HEK293 (cell line): ENCODE measurements around the gene PHF8.
A peak's percentile ranks its signal among the peaks of the same experiment; 100 is the strongest.

Experiments
- GLI4 ChIP-seq: fragments of 450-650 bp; formaldehyde crosslinking; IDR thresholded peaks from 2 replicates; pipeline ENCODE4 v1.5.1; 2016; ENCODE audit warnings: missing biosample characterization, missing genetic modification characterization
- KLF1 ChIP-seq: fragments of 450-650 bp; formaldehyde crosslinking; IDR thresholded peaks from 2 replicates; pipeline ENCODE4 v1.5.1; 2016; ENCODE audit warnings: missing biosample characterization, missing genetic modification characterization
- KLF16 ChIP-seq: fragments of 450-650 bp; formaldehyde crosslinking; IDR thresholded peaks from 2 replicates; pipeline ENCODE4 v1.5.1; 2017; ENCODE audit warnings: missing biosample characterization, missing genetic modification characterization
- MYNN ChIP-seq: fragments of 450-650 bp; formaldehyde crosslinking; IDR thresholded peaks from 2 replicates; pipeline ENCODE4 v1.5.1; 2016; ENCODE audit warnings: missing biosample characterization, missing genetic modification characterization, borderline replicate concordance
- OSR2 ChIP-seq: fragments of 450-650 bp; formaldehyde crosslinking; IDR thresholded peaks from 2 replicates; pipeline ENCODE4 v1.5.1; 2016; ENCODE audit warnings: missing biosample characterization, missing genetic modification characterization
- SP3 ChIP-seq: fragments of 450-650 bp; formaldehyde crosslinking; IDR thresholded peaks from 2 replicates; pipeline ENCODE4 v1.5.1; 2016; ENCODE audit warnings: missing biosample characterization, missing genetic modification characterization
- ZBTB17 ChIP-seq: fragments of 450-650 bp; formaldehyde crosslinking; IDR thresholded peaks from 2 replicates; pipeline ENCODE4 v1.5.1; 2016; ENCODE audit warnings: missing biosample characterization, missing genetic modification characterization
- ZBTB48 ChIP-seq: fragments of 450-650 bp; formaldehyde crosslinking; IDR thresholded peaks from 2 replicates; pipeline ENCODE4 v1.5.1; 2016; ENCODE audit warnings: missing biosample characterization, missing genetic modification characterization
- ZFP37 ChIP-seq: fragments of 450-650 bp; formaldehyde crosslinking; IDR thresholded peaks from 2 replicates; pipeline ENCODE4 v1.5.1; 2016; ENCODE audit warnings: missing biosample characterization, missing genetic modification characterization
- ZNF112 ChIP-seq: fragments of 450-650 bp; formaldehyde crosslinking; IDR thresholded peaks from 2 replicates; pipeline ENCODE4 v1.5.0; 2017; ENCODE audit warnings: missing biosample characterization, missing genetic modification characterization
- ZNF140 ChIP-seq: fragments of 450-650 bp; formaldehyde crosslinking; IDR thresholded peaks from 2 replicates; pipeline ENCODE4 v1.5.1; 2016; ENCODE audit warnings: missing biosample characterization, missing genetic modification characterization
- ZNF2 ChIP-seq: fragments of 450-650 bp; formaldehyde crosslinking; IDR thresholded peaks from 2 replicates; pipeline ENCODE4 v1.5.1; 2016; ENCODE audit warnings: missing biosample characterization, missing genetic modification characterization
- ZNF223 ChIP-seq: fragments of 450-650 bp; formaldehyde crosslinking; IDR thresholded peaks from 2 replicates; pipeline ENCODE4 v1.5.1; 2016; ENCODE audit warnings: missing biosample characterization, missing genetic modification characterization
- ZNF23 ChIP-seq: fragments of 450-650 bp; formaldehyde crosslinking; IDR thresholded peaks from 2 replicates; pipeline ENCODE4 v1.5.1; 2016; ENCODE audit warnings: missing biosample characterization, missing genetic modification characterization, borderline replicate concordance
- ZNF24 ChIP-seq: fragments of 450-650 bp; formaldehyde crosslinking; IDR thresholded peaks from 2 replicates; pipeline ENCODE4 v1.5.1; 2016; ENCODE audit warnings: missing biosample characterization, missing genetic modification characterization
- ZNF335 ChIP-seq: fragments of 450-650 bp; formaldehyde crosslinking; conservative IDR thresholded peaks from 2 replicates; pipeline ENCODE4 v1.5.1; 2016; ENCODE audit warnings: missing biosample characterization, missing genetic modification characterization
- ZNF423 ChIP-seq: fragments of 450-650 bp; formaldehyde crosslinking; IDR thresholded peaks from 2 replicates; pipeline ENCODE4 v1.5.1; 2016; ENCODE audit warnings: missing biosample characterization, missing genetic modification characterization
- ZNF555 ChIP-seq: fragments of 450-650 bp; formaldehyde crosslinking; conservative IDR thresholded peaks from 2 replicates; pipeline ENCODE4 v1.5.1; 2017; ENCODE audit warnings: missing biosample characterization, mild to moderate bottlenecking, missing genetic modification characterization, inconsistent platforms
- ZNF629 ChIP-seq: fragments of 450-650 bp; formaldehyde crosslinking; IDR thresholded peaks from 2 replicates; pipeline ENCODE4 v1.5.1; 2017; ENCODE audit warnings: missing biosample characterization, missing genetic modification characterization
- ZNF658 ChIP-seq: fragments of 450-650 bp; formaldehyde crosslinking; IDR thresholded peaks from 2 replicates; pipeline ENCODE4; 2016; ENCODE audit warnings: missing biosample characterization, missing genetic modification characterization
- ZNF677 ChIP-seq: fragments of 450-650 bp; IDR thresholded peaks from 2 replicates; pipeline ENCODE4 v1.5.0; 2018; ENCODE audit warnings: missing biosample characterization, mild to moderate bottlenecking, missing genetic modification characterization, moderate library complexity
- ZNF791 ChIP-seq: fragments of 450-650 bp; formaldehyde crosslinking; IDR thresholded peaks from 2 replicates; pipeline ENCODE4 v1.5.1; 2016; ENCODE audit warnings: missing biosample characterization, missing genetic modification characterization
- ZSCAN23 ChIP-seq: fragments of 450-650 bp; formaldehyde crosslinking; IDR thresholded peaks from 2 replicates; pipeline ENCODE4 v1.5.1; 2016; ENCODE audit warnings: missing biosample characterization, missing genetic modification characterization
- TF ChIP-seq, protein P1 (sequence below): fragments of 450-650 bp; formaldehyde crosslinking; IDR thresholded peaks from 2 replicates; pipeline ENCODE4; 2016; ENCODE audit warnings: missing biosample characterization, missing genetic modification characterization
- TF ChIP-seq, protein P2 (sequence below): fragments of 450-650 bp; formaldehyde crosslinking; IDR thresholded peaks from 2 replicates; pipeline ENCODE4 v1.5.1; 2016; ENCODE audit warnings: missing biosample characterization, missing genetic modification characterization
- TF ChIP-seq, protein P3 (sequence below): fragments of 450-650 bp; formaldehyde crosslinking; IDR thresholded peaks from 2 replicates; pipeline ENCODE4 v1.5.1; 2016; ENCODE audit warnings: missing biosample characterization, missing genetic modification characterization
- TF ChIP-seq, protein P4 (sequence below): fragments of 450-650 bp; formaldehyde crosslinking; IDR thresholded peaks from 2 replicates; pipeline ENCODE4 v1.5.0; 2017; ENCODE audit warnings: missing biosample characterization, missing genetic modification characterization, borderline replicate concordance
- TF ChIP-seq, protein P5 (sequence below): fragments of 450-650 bp; formaldehyde crosslinking; IDR thresholded peaks from 2 replicates; pipeline ENCODE4 v1.5.1; 2016; ENCODE audit warnings: missing biosample characterization, missing genetic modification characterization
- TF ChIP-seq, protein P6 (sequence below): fragments of 450-650 bp; formaldehyde crosslinking; IDR thresholded peaks from 2 replicates; pipeline ENCODE4 v1.5.1; 2016; ENCODE audit warnings: missing biosample characterization, missing genetic modification characterization

The PHF8 gene

DNA sequence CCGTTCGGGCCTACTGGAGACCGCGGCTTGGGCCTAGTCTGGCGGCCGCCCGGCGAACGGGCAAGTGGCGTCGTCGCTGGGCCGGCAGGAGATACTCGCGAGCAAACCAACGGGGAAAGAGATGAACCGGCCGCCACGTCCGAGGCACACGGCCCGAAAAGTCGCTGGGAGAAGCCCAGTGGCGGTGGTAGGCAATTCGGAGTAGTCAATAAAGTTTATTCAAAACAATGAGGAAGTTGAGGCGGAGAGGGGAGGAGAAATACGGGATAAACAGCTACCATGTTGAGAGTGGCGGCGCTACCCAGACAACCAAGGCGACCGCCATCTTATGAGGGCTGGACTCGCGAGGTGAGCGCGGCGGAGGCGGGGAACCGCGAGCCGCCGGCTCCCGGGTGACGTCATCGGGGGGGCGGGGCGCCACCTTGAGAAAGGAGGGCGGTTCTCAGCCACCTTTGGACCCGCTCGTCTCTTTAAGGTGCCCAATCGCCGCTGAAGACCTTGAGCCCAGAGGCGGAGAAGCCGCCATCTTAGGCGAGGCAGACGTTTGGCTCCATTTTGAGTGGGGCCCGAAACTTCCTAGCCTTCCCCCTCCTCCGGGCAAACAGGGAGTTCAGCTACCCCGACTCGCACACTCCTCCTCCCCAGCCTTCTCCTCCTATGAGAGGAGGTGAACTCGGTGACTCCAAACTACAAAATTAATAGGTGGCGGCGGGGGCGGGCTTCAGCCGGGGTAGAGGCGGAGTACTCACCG lies at the start of gene PHF8 (continued):
- TF ChIP-seq ZNF629 (tag by site-specific recombination) (peak; percentile 90), ZNF23 (no peak), ZNF677 (no peak), ZNF223 (tag by site-specific recombination) (no peak), ZSCAN23 (tag by site-specific recombination) (peak; percentile 53; the same call in 1 of the 2 replicates), ZNF658 (no peak), ZNF555 (tag by site-specific recombination) (no peak), SP3 (tag by site-specific recombination) (peak; percentile 94), ZBTB17 (peak; percentile 80), KLF1 (tag by site-specific recombination) (peak; percentile 41; the same call in 1 of the 2 replicates), ZNF24 (peak; percentile 85), OSR2 (tag by site-specific recombination) (0 out of 2 replicates have a peak, but pooled peaks have one; percentile 10), ZNF423 (tag by site-specific recombination) (no peak; the same call in 1 of the 2 replicates), MYNN (tag by site-specific recombination) (no peak), ZNF112 (tag by site-specific recombination) (no peak), ZFP37 (peak; percentile 99), ZNF791 (tag by site-specific recombination) (no peak), ZNF335 (tag by site-specific recombination) (peak; percentile 87), ZBTB48 (0 out of 2 replicates have a peak, but pooled peaks have one; percentile 58), ZNF140 (no peak), KLF16 (tag by site-specific recombination) (peak; percentile 77), GLI4 (tag by site-specific recombination) (peak; percentile 77; the same call in 1 of the 2 replicates), ZNF2 (tag by site-specific recombination) (peak; percentile 98)
- TF ChIP-seq, protein P1, sequence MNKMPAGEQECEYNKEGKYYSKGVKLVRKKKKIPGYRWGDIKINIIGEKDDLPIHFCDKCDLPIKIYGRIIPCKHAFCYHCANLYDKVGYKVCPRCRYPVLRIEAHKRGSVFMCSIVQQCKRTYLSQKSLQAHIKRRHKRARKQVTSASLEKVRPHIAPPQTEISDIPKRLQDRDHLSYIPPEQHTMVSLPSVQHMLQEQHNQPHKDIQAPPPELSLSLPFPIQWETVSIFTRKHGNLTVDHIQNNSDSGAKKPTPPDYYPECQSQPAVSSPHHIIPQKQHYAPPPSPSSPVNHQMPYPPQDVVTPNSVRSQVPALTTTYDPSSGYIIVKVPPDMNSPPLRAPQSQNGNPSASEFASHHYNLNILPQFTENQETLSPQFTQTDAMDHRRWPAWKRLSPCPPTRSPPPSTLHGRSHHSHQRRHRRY (tag by site-specific recombination), result peak; percentile 62; the same call in 1 of the 2 replicates
- TF ChIP-seq, protein P2, sequence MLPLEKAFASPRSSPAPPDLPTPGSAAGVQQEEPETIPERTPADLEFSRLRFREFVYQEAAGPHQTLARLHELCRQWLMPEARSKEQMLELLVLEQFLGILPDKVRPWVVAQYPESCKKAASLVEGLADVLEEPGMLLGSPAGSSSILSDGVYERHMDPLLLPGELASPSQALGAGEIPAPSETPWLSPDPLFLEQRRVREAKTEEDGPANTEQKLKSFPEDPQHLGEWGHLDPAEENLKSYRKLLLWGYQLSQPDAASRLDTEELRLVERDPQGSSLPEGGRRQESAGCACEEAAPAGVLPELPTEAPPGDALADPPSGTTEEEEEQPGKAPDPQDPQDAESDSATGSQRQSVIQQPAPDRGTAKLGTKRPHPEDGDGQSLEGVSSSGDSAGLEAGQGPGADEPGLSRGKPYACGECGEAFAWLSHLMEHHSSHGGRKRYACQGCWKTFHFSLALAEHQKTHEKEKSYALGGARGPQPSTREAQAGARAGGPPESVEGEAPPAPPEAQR (tag by site-specific recombination), result peak; percentile 52; the same call in 1 of the 2 replicates
- TF ChIP-seq, protein P3, sequence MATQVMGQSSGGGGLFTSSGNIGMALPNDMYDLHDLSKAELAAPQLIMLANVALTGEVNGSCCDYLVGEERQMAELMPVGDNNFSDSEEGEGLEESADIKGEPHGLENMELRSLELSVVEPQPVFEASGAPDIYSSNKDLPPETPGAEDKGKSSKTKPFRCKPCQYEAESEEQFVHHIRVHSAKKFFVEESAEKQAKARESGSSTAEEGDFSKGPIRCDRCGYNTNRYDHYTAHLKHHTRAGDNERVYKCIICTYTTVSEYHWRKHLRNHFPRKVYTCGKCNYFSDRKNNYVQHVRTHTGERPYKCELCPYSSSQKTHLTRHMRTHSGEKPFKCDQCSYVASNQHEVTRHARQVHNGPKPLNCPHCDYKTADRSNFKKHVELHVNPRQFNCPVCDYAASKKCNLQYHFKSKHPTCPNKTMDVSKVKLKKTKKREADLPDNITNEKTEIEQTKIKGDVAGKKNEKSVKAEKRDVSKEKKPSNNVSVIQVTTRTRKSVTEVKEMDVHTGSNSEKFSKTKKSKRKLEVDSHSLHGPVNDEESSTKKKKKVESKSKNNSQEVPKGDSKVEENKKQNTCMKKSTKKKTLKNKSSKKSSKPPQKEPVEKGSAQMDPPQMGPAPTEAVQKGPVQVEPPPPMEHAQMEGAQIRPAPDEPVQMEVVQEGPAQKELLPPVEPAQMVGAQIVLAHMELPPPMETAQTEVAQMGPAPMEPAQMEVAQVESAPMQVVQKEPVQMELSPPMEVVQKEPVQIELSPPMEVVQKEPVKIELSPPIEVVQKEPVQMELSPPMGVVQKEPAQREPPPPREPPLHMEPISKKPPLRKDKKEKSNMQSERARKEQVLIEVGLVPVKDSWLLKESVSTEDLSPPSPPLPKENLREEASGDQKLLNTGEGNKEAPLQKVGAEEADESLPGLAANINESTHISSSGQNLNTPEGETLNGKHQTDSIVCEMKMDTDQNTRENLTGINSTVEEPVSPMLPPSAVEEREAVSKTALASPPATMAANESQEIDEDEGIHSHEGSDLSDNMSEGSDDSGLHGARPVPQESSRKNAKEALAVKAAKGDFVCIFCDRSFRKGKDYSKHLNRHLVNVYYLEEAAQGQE (tag by site-specific recombination), result no peak
- TF ChIP-seq, protein P4, sequence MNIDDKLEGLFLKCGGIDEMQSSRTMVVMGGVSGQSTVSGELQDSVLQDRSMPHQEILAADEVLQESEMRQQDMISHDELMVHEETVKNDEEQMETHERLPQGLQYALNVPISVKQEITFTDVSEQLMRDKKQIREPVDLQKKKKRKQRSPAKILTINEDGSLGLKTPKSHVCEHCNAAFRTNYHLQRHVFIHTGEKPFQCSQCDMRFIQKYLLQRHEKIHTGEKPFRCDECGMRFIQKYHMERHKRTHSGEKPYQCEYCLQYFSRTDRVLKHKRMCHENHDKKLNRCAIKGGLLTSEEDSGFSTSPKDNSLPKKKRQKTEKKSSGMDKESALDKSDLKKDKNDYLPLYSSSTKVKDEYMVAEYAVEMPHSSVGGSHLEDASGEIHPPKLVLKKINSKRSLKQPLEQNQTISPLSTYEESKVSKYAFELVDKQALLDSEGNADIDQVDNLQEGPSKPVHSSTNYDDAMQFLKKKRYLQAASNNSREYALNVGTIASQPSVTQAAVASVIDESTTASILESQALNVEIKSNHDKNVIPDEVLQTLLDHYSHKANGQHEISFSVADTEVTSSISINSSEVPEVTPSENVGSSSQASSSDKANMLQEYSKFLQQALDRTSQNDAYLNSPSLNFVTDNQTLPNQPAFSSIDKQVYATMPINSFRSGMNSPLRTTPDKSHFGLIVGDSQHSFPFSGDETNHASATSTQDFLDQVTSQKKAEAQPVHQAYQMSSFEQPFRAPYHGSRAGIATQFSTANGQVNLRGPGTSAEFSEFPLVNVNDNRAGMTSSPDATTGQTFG (tag by site-specific recombination), result no peak
- TF ChIP-seq, protein P5, sequence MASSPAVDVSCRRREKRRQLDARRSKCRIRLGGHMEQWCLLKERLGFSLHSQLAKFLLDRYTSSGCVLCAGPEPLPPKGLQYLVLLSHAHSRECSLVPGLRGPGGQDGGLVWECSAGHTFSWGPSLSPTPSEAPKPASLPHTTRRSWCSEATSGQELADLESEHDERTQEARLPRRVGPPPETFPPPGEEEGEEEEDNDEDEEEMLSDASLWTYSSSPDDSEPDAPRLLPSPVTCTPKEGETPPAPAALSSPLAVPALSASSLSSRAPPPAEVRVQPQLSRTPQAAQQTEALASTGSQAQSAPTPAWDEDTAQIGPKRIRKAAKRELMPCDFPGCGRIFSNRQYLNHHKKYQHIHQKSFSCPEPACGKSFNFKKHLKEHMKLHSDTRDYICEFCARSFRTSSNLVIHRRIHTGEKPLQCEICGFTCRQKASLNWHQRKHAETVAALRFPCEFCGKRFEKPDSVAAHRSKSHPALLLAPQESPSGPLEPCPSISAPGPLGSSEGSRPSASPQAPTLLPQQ (tag by site-specific recombination), result peak; percentile 72; the same call in 1 of the 2 replicates
- TF ChIP-seq, protein P6, sequence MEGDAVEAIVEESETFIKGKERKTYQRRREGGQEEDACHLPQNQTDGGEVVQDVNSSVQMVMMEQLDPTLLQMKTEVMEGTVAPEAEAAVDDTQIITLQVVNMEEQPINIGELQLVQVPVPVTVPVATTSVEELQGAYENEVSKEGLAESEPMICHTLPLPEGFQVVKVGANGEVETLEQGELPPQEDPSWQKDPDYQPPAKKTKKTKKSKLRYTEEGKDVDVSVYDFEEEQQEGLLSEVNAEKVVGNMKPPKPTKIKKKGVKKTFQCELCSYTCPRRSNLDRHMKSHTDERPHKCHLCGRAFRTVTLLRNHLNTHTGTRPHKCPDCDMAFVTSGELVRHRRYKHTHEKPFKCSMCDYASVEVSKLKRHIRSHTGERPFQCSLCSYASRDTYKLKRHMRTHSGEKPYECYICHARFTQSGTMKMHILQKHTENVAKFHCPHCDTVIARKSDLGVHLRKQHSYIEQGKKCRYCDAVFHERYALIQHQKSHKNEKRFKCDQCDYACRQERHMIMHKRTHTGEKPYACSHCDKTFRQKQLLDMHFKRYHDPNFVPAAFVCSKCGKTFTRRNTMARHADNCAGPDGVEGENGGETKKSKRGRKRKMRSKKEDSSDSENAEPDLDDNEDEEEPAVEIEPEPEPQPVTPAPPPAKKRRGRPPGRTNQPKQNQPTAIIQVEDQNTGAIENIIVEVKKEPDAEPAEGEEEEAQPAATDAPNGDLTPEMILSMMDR (tag by site-specific recombination), result peak; percentile 76
